ENCODE results near the gene LONRF2.

GRCh38 chr2:100242476-100242875 is 79.8 kb downstream of the LONRF2 start:
- TF ChIP-seq, protein P1, sequence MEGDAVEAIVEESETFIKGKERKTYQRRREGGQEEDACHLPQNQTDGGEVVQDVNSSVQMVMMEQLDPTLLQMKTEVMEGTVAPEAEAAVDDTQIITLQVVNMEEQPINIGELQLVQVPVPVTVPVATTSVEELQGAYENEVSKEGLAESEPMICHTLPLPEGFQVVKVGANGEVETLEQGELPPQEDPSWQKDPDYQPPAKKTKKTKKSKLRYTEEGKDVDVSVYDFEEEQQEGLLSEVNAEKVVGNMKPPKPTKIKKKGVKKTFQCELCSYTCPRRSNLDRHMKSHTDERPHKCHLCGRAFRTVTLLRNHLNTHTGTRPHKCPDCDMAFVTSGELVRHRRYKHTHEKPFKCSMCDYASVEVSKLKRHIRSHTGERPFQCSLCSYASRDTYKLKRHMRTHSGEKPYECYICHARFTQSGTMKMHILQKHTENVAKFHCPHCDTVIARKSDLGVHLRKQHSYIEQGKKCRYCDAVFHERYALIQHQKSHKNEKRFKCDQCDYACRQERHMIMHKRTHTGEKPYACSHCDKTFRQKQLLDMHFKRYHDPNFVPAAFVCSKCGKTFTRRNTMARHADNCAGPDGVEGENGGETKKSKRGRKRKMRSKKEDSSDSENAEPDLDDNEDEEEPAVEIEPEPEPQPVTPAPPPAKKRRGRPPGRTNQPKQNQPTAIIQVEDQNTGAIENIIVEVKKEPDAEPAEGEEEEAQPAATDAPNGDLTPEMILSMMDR (IDR thresholded peaks at IDR 0.05; ENCODE audit: low read depth, low read length, poor library complexity, severe bottlenecking) = no peak
- no peak for TF ChIP-seq EZH2phosphoT487 (IDR thresholded peaks at IDR 0.05; ENCODE audit: borderline replicate concordance, low read length)

Data from DOHH2 (cell line).